Loucy (cell line): ENCODE measurements around the gene SMIM29.
A peak's percentile ranks its signal among the peaks of the same experiment; 100 is the strongest.

ENCODE experiments used
- H2AFZ ChIP-seq: fragments of 200-600 bp; sonication (generic); 2 replicates; pipeline ENCODE4 v1.6.0; 2016; ENCODE audit warnings: antibody characterized with exemption, mild to moderate bottlenecking, low read length, moderate library complexity
- H3F3A ChIP-seq: fragments of 200-600 bp; 2 replicates; pipeline ENCODE4 v1.6.0; 2016; ENCODE audit warnings: antibody characterized with exemption, low read depth, mild to moderate bottlenecking
- H3K27me3 ChIP-seq: fragments of 200-600 bp; sonication (generic); 2 replicates; pipeline ENCODE4 v1.6.1; 2014; ENCODE audit warnings: low read length, mild to moderate bottlenecking; ENCODE audit not compliant: insufficient read depth, poor library complexity, severe bottlenecking
- H3K36me3 ChIP-seq: fragments of 200-600 bp; sonication (generic); 2 replicates; pipeline ENCODE4 v1.6.1; 2016; ENCODE audit warnings: low read length; ENCODE audit not compliant: insufficient read depth
- H3K4me1 ChIP-seq: fragments of 200-600 bp; sonication (generic); 2 replicates; pipeline ENCODE4 v1.5.1; 2014; ENCODE audit warnings: low read length, mild to moderate bottlenecking; ENCODE audit not compliant: insufficient read depth, poor library complexity, severe bottlenecking
- H3K4me2 ChIP-seq: fragments of 200-600 bp; sonication (generic); 2 replicates; pipeline ENCODE4 v1.6.0; 2014; ENCODE audit warnings: antibody characterized with exemption, low read length, low read depth, mild to moderate bottlenecking; ENCODE audit not compliant: poor library complexity, severe bottlenecking
- H3K4me3 ChIP-seq: fragments of 200-600 bp; sonication (generic); 2 replicates; pipeline ENCODE4 v1.5.1; 2014; ENCODE audit warnings: low read length, mild to moderate bottlenecking, mixed read lengths; ENCODE audit not compliant: poor library complexity, severe bottlenecking
- H3K79me2 ChIP-seq: fragments of 200-600 bp; sonication (generic); 2 replicates; pipeline ENCODE4 v1.6.1; 2014; ENCODE audit warnings: low read length; ENCODE audit not compliant: insufficient read depth
- H3K9ac ChIP-seq: fragments of 200-600 bp; sonication (generic); 2 replicates; pipeline ENCODE4 v1.6.0; 2014; ENCODE audit warnings: mild to moderate bottlenecking, low read depth, low read length, moderate library complexity; ENCODE audit not compliant: poor library complexity, severe bottlenecking
- H3K9me2 ChIP-seq: fragments of 200-600 bp; sonication (generic); replicated peaks from 2 replicates; pipeline ENCODE4 v1.6.1; 2016; ENCODE audit warnings: low read depth, low read length, mixed read lengths
- H3K9me3 ChIP-seq: fragments of 200-600 bp; sonication (generic); 2 replicates; pipeline ENCODE4 v1.6.1; 2014; ENCODE audit warnings: mild to moderate bottlenecking, antibody characterized with exemption, low read length, low read depth; ENCODE audit not compliant: insufficient read depth
- H4K20me1 ChIP-seq: fragments of 200-600 bp; sonication (generic); 2 replicates; pipeline ENCODE4 v1.6.0; 2014; ENCODE audit warnings: antibody characterized with exemption, low read length, mild to moderate bottlenecking; ENCODE audit not compliant: insufficient read depth, poor library complexity, severe bottlenecking
- CTCF ChIP-seq: fragments of 200-600 bp; sonication (generic); conservative IDR thresholded peaks from 2 replicates; pipeline ENCODE4 v1.5.1; 2014; ENCODE audit warnings: mild to moderate bottlenecking, antibody characterized with exemption, low read length
- EZH2phosphoT487 ChIP-seq: fragments of 200-600 bp; IDR thresholded peaks from 2 replicates; pipeline ENCODE4 v1.6.1; 2018; ENCODE audit warnings: antibody characterized with exemption, mild to moderate bottlenecking, moderate library complexity, borderline replicate concordance

The SMIM29 gene

DNA sequence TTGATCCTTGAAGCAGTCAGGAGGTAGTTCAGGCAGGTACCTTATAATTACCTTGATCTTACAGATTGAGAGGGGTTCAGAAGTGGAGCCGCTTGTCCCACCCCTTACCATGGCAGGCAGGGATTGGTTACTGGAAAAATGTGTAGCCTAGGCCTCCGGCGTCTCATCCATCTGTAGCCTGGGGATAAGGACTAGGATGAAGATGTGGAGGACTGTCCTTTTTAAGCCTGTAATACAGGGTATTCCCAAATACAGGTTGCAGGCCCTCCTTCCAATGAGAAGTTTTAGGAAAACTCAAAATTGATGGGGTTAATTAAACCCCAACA, 9.3 kb downstream of the SMIM29 start:
- Histone ChIP-seq H3F3A (no peaks in the 10 kb centered on the region), H3K9ac (peak overlapping the region; percentile 100), H2AFZ (no peak overlapping the region), H4K20me1 (peaks cover 55% of the 10 kb centered on the region), H3K4me2 (peak overlapping the region; percentile 84), H3K9me3 (no peaks in the 10 kb centered on the region), H3K79me2 (peaks cover 57% of the 10 kb centered on the region), H3K4me3 (peak overlapping the region; percentile 80), H3K27me3 (no peaks in the 10 kb centered on the region), H3K36me3 (peaks cover 36% of the 10 kb centered on the region; the same call in 1 of the 2 replicates), H3K9me2 (no peaks in the 10 kb centered on the region), H3K4me1 (peaks cover 38% of the 10 kb centered on the region)
- no peak for TF ChIP-seq CTCF
- no peak for TF ChIP-seq EZH2phosphoT487

DNA sequence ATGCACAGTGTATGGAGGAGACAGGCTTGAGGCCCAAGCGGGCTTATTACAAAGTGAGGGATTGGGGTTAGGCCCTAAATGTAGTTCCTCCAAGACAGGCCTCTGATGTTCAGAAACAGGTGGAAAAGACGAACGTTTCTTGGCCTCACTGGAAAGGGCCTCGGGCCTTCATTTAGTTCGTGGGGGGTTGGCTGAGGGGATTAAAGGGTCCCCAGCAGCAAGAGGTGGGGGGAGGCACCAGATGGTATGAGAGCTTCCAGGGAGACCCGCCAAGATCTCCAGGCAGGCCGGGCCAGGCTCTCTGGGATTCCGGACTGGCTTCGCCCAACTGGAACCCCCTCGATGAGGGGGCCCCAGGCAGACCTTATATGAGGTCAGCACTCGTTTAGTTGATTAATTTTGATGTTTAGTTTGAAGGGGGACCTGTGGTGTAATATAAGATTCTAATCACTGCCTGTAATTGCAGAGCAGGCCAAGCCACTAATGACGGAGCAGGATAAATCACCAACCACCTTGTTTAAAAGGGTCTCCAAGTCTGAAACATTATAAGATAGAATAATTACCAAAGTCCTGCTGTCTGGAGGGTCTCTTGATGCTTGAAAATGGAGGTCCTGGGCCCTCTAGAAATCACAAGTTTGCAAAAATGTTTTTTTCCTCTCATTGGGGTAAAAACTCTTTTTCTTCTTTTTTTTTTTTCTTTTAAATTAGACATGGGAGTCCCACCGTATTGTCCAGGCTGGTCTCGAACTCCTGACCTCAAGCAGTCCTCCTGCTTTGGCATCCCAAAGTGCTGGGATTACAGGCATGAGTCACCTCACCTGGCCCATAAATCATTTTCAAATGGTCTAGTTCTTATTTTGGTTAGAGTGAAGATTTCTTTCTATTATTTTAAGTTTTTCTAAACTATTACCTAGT, 10.0 kb downstream of the SMIM29 start:
- H3K79me2 ChIP-seq: peaks cover 57% of the 10 kb centered on the region
- peak overlapping the region; percentile 80 for H3K4me3 ChIP-seq
- peak overlapping the region; percentile 100 for H3K9ac ChIP-seq
- H2AFZ ChIP-seq: peak overlapping the region; percentile 93; the same call in 1 of the 2 replicates
- H3K9me2 ChIP-seq: no peaks in the 10 kb centered on the region
- peaks cover 49% of the 10 kb centered on the region for H4K20me1 ChIP-seq
- peaks cover 38% of the 10 kb centered on the region for H3K4me1 ChIP-seq
- H3K4me2 ChIP-seq: peak overlapping the region; percentile 84
- no peaks in the 10 kb centered on the region for H3F3A ChIP-seq
- H3K36me3 ChIP-seq: peaks cover 33% of the 10 kb centered on the region; the same call in 1 of the 2 replicates
- TF ChIP-seq EZH2phosphoT487: no peak
- no peak for TF ChIP-seq CTCF
- H3K27me3 ChIP-seq: no peaks in the 10 kb centered on the region
- H3K9me3 ChIP-seq: no peaks in the 10 kb centered on the region

DNA sequence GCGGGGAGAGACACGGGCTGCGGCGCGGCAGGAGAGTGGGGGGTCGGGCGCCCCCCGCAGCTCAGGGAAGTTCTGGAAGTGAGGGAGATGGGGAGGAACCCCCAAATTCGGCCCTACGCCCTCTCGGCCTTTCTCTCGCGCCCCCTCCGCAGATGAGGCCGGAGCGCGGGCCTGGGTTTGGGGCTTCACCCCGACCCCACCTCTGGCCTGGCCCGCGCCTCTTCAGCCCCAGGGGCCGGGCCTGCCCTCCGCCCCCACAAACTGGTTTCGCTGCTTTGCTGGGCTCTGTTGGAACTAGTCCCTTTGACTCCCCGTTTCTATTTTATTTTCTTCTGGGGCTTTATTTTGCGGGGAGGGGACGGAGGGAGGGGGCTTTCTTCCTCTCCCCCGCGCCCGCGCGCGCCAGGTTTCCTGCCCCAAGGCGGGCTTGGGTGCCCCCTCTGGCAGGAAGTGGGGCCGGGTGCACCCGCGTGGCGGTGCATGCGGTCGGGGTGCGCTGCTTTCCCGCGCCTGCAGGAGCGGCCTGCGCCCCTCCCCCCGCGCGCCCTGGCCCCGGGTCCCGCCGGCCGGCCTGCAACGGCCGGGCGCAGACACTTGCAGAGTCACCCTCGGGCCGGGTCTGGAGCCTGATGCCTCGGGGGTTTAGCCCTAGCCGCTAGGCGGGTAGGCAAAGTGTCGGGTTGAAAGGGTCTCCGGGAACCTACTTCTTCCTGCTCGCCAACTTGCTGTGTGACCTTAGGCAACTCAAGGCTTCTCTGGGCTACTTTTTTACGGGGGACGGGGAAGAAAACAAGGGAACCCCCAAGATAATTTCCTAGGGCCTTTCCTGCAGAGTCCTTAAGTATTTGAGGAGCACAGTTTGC, 10.9 kb downstream of the SMIM29 start:
- peaks cover 41% of the 10 kb centered on the region for H4K20me1 ChIP-seq
- H3K9ac ChIP-seq: peak overlapping the region; percentile 100
- H3K9me3 ChIP-seq: no peaks in the 10 kb centered on the region
- peak overlapping the region; percentile 84 for H3K4me2 ChIP-seq
- peak overlapping the region; percentile 93 for H2AFZ ChIP-seq
- peaks cover 24% of the 10 kb centered on the region; the same call in 1 of the 2 replicates for H3K36me3 ChIP-seq
- TF ChIP-seq CTCF: peak; percentile 42
- TF ChIP-seq EZH2phosphoT487: no peak
- 0 out of 2 replicates have a peak, but pooled peaks cover 6% of the 10 kb centered on the region for H3F3A ChIP-seq
- no peaks in the 10 kb centered on the region for H3K27me3 ChIP-seq
- peaks cover 38% of the 10 kb centered on the region for H3K4me1 ChIP-seq
- peak overlapping the region; percentile 80 for H3K4me3 ChIP-seq
- peaks cover 53% of the 10 kb centered on the region for H3K79me2 ChIP-seq
- no peaks in the 10 kb centered on the region for H3K9me2 ChIP-seq
